HEK293 (cell line): ENCODE results near the gene RILPL1.

ENCODE experiments used
- AEBP2 ChIP-seq: fragments of 450-650 bp; formaldehyde crosslinking; IDR thresholded peaks from 2 replicates; pipeline ENCODE4 v1.5.1; 2016; ENCODE audit warnings: missing biosample characterization, missing genetic modification characterization, borderline replicate concordance
- BCL11B ChIP-seq: fragments of 450-650 bp; formaldehyde crosslinking; IDR thresholded peaks from 2 replicates; pipeline ENCODE4 v1.5.1; 2016; ENCODE audit warnings: low read depth, missing biosample characterization, missing genetic modification characterization
- GLIS2 ChIP-seq: fragments of 450-650 bp; formaldehyde crosslinking; IDR thresholded peaks from 2 replicates; pipeline ENCODE4 v1.5.1; 2016; ENCODE audit warnings: missing biosample characterization, missing genetic modification characterization
- KLF1 ChIP-seq: fragments of 450-650 bp; formaldehyde crosslinking; IDR thresholded peaks from 2 replicates; pipeline ENCODE4 v1.5.1; 2016; ENCODE audit warnings: missing biosample characterization, missing genetic modification characterization
- MYNN ChIP-seq: fragments of 450-650 bp; formaldehyde crosslinking; IDR thresholded peaks from 2 replicates; pipeline ENCODE4 v1.5.1; 2016; ENCODE audit warnings: missing biosample characterization, missing genetic modification characterization, borderline replicate concordance
- PATZ1 ChIP-seq: fragments of 450-650 bp; formaldehyde crosslinking; IDR thresholded peaks from 2 replicates; pipeline ENCODE4 v1.5.1; 2016; ENCODE audit warnings: missing biosample characterization, missing genetic modification characterization
- PRDM2 ChIP-seq: fragments of 450-650 bp; formaldehyde crosslinking; IDR thresholded peaks from 2 replicates; pipeline ENCODE4 v1.5.1; 2016; ENCODE audit warnings: missing biosample characterization, missing genetic modification characterization, borderline replicate concordance
- SP3 ChIP-seq: fragments of 450-650 bp; formaldehyde crosslinking; IDR thresholded peaks from 2 replicates; pipeline ENCODE4 v1.5.1; 2016; ENCODE audit warnings: missing biosample characterization, missing genetic modification characterization
- ZBTB11 ChIP-seq: fragments of 450-650 bp; formaldehyde crosslinking; conservative IDR thresholded peaks from 2 replicates; pipeline ENCODE4 v1.5.1; 2016; ENCODE audit warnings: low read depth, missing biosample characterization, missing genetic modification characterization
- ZBTB7A ChIP-seq: fragments of 450-650 bp; formaldehyde crosslinking; IDR thresholded peaks from 2 replicates; pipeline ENCODE4 v1.5.1; 2016; ENCODE audit warnings: low read depth, missing biosample characterization, missing genetic modification characterization
- ZFP37 ChIP-seq: fragments of 450-650 bp; formaldehyde crosslinking; IDR thresholded peaks from 2 replicates; pipeline ENCODE4 v1.5.1; 2016; ENCODE audit warnings: missing biosample characterization, missing genetic modification characterization
- ZNF132 ChIP-seq: fragments of 450-650 bp; formaldehyde crosslinking; IDR thresholded peaks from 2 replicates; pipeline ENCODE4 v1.5.1; 2017; ENCODE audit warnings: missing biosample characterization, missing genetic modification characterization, borderline replicate concordance
- ZNF239 ChIP-seq: fragments of 450-650 bp; formaldehyde crosslinking; IDR thresholded peaks from 2 replicates; pipeline ENCODE4 v1.5.1; 2016; ENCODE audit warnings: missing biosample characterization, missing genetic modification characterization
- ZNF391 ChIP-seq: fragments of 450-650 bp; formaldehyde crosslinking; IDR thresholded peaks from 2 replicates; pipeline ENCODE4 v1.5.1; 2016; ENCODE audit warnings: low read depth, missing biosample characterization, missing genetic modification characterization, borderline replicate concordance
- ZNF561 ChIP-seq: fragments of 450-650 bp; IDR thresholded peaks from 2 replicates; pipeline ENCODE4 v1.5.1; 2018; ENCODE audit warnings: missing biosample characterization, missing genetic modification characterization, borderline replicate concordance
- ZNF571 ChIP-seq: fragments of 450-650 bp; formaldehyde crosslinking; IDR thresholded peaks from 2 replicates; pipeline ENCODE4 v1.5.0; 2017; ENCODE audit warnings: missing biosample characterization, missing genetic modification characterization
- ZNF596 ChIP-seq: fragments of 450-650 bp; IDR thresholded peaks from 2 replicates; pipeline ENCODE4 v1.5.0; 2018; ENCODE audit warnings: missing biosample characterization, mild to moderate bottlenecking, missing genetic modification characterization, moderate library complexity
- ZNF610 ChIP-seq: fragments of 450-650 bp; formaldehyde crosslinking; IDR thresholded peaks from 2 replicates; pipeline ENCODE4 v1.5.1; 2016; ENCODE audit warnings: missing biosample characterization, missing genetic modification characterization, borderline replicate concordance
- ZNF645 ChIP-seq: fragments of 450-650 bp; formaldehyde crosslinking; IDR thresholded peaks from 2 replicates; pipeline ENCODE4; 2016; ENCODE audit warnings: missing biosample characterization, missing genetic modification characterization
- ZNF664 ChIP-seq: fragments of 450-650 bp; formaldehyde crosslinking; IDR thresholded peaks from 2 replicates; pipeline ENCODE4 v1.5.1; 2016; ENCODE audit warnings: missing biosample characterization, missing genetic modification characterization
- ZNF830 ChIP-seq: fragments of 450-650 bp; IDR thresholded peaks from 2 replicates; pipeline ENCODE4 v1.5.0; 2018; ENCODE audit warnings: missing biosample characterization, missing genetic modification characterization, low read depth, mild to moderate bottlenecking, moderate library complexity
- ZSCAN23 ChIP-seq: fragments of 450-650 bp; formaldehyde crosslinking; IDR thresholded peaks from 2 replicates; pipeline ENCODE4 v1.5.1; 2016; ENCODE audit warnings: missing biosample characterization, missing genetic modification characterization
- TF ChIP-seq, protein P1 (sequence below): IDR thresholded peaks from 2 replicates; pipeline ENCODE4 v1.6.1; 2011; ENCODE audit warnings: mild to moderate bottlenecking, low read depth, low read length, borderline replicate concordance

Gene RILPL1

DNA sequence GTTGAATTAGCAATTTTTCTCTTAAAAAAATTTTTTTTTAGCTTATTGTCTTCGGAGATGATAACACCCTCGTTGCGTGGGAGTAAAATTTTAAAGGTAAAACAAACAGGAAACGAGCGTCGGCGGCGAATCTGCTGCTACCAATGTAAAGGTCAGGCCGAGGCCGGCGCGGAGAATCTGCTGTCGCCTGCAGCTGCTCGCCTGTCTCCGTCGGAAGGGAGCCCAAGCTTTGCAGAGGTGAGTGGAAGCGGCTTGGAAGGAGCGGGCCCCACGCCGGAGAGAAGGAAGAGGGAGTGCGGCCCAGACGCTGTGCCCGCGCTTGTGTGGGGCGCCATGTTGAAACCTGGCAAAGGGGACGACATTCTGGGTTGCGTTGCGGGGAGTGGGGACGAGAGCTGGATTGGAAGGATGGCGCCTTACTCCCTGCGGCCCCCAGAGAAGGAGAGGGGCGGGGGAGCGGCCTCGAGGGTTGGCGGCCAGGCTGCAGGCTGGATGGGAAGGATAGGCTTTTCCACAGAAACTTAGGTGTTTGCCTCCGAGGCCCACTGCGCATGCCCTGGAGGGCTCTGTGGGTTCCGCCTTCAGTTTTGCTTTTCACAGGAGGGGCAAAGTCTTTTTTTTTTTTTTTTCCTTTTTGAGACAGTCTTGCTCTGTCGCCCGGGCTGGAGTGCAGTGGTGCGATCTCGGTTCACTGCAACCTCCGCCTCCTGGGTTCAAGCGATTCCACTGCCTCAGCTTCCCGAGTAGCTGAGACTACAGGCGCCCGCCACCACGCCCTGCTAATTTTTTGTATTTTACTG is 75.3 kb downstream of the RILPL1 start, which contains the start of gene SNRNP35 (continued):
- TF ChIP-seq AEBP2 (tag by site-specific recombination) (no peak), MYNN (tag by site-specific recombination) (no peak; the same call in 1 of the 2 replicates), ZNF664 (tag by site-specific recombination) (peak; percentile 40), GLIS2 (peak; percentile 88), ZNF571 (tag by site-specific recombination) (no peak), BCL11B (no peak), ZNF239 (no peak), ZNF830 (no peak), PRDM2 (no peak), ZBTB7A (tag by site-specific recombination) (no peak; the same call in 1 of the 2 replicates), ZSCAN23 (tag by site-specific recombination) (peak; percentile 76; the same call in 1 of the 2 replicates), ZBTB11 (tag by site-specific recombination) (peak; percentile 96), ZNF391 (tag by site-specific recombination) (peak; percentile 90), ZNF132 (tag by site-specific recombination) (no peak), ZNF561 (peak; percentile 95), KLF1 (0 out of 2 replicates have a peak, but pooled peaks have one; percentile 14), SP3 (tag by site-specific recombination) (peak; percentile 67), ZNF645 (tag by site-specific recombination) (no peak), ZNF610 (tag by site-specific recombination) (peak; percentile 72; the same call in 1 of the 2 replicates), ZNF596 (tag by site-specific recombination) (no peak), ZFP37 (peak; percentile 90), PATZ1 (peak; percentile 96)
- TF ChIP-seq, protein P1, sequence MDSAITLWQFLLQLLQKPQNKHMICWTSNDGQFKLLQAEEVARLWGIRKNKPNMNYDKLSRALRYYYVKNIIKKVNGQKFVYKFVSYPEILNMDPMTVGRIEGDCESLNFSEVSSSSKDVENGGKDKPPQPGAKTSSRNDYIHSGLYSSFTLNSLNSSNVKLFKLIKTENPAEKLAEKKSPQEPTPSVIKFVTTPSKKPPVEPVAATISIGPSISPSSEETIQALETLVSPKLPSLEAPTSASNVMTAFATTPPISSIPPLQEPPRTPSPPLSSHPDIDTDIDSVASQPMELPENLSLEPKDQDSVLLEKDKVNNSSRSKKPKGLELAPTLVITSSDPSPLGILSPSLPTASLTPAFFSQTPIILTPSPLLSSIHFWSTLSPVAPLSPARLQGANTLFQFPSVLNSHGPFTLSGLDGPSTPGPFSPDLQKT: no peak
